Loucy (cell line): ENCODE measurements around the gene TBC1D22A.

ENCODE experiments used
- H2AFZ ChIP-seq: fragments of 200-600 bp; sonication (generic); 2 replicates; pipeline ENCODE4 v1.6.0; 2016; ENCODE audit warnings: antibody characterized with exemption, mild to moderate bottlenecking, low read length, moderate library complexity
- H3F3A ChIP-seq: fragments of 200-600 bp; 2 replicates; pipeline ENCODE4 v1.6.0; 2016; ENCODE audit warnings: antibody characterized with exemption, low read depth, mild to moderate bottlenecking
- H3K27me3 ChIP-seq: fragments of 200-600 bp; sonication (generic); 2 replicates; pipeline ENCODE4 v1.6.1; 2014; ENCODE audit warnings: low read length, mild to moderate bottlenecking; ENCODE audit not compliant: insufficient read depth, poor library complexity, severe bottlenecking
- H3K36me3 ChIP-seq: fragments of 200-600 bp; sonication (generic); 2 replicates; pipeline ENCODE4 v1.6.1; 2016; ENCODE audit warnings: low read length; ENCODE audit not compliant: insufficient read depth
- H3K4me1 ChIP-seq: fragments of 200-600 bp; sonication (generic); 2 replicates; pipeline ENCODE4 v1.5.1; 2014; ENCODE audit warnings: low read length, mild to moderate bottlenecking; ENCODE audit not compliant: insufficient read depth, poor library complexity, severe bottlenecking
- H3K4me2 ChIP-seq: fragments of 200-600 bp; sonication (generic); 2 replicates; pipeline ENCODE4 v1.6.0; 2014; ENCODE audit warnings: antibody characterized with exemption, low read length, low read depth, mild to moderate bottlenecking; ENCODE audit not compliant: poor library complexity, severe bottlenecking
- H3K4me3 ChIP-seq: fragments of 200-600 bp; sonication (generic); 2 replicates; pipeline ENCODE4 v1.5.1; 2014; ENCODE audit warnings: low read length, mild to moderate bottlenecking, mixed read lengths; ENCODE audit not compliant: poor library complexity, severe bottlenecking
- H3K79me2 ChIP-seq: fragments of 200-600 bp; sonication (generic); 2 replicates; pipeline ENCODE4 v1.6.1; 2014; ENCODE audit warnings: low read length; ENCODE audit not compliant: insufficient read depth
- H3K9ac ChIP-seq: fragments of 200-600 bp; sonication (generic); 2 replicates; pipeline ENCODE4 v1.6.0; 2014; ENCODE audit warnings: mild to moderate bottlenecking, low read depth, low read length, moderate library complexity; ENCODE audit not compliant: poor library complexity, severe bottlenecking
- H3K9me2 ChIP-seq: fragments of 200-600 bp; sonication (generic); replicated peaks from 2 replicates; pipeline ENCODE4 v1.6.1; 2016; ENCODE audit warnings: low read depth, low read length, mixed read lengths
- H3K9me3 ChIP-seq: fragments of 200-600 bp; sonication (generic); 2 replicates; pipeline ENCODE4 v1.6.1; 2014; ENCODE audit warnings: mild to moderate bottlenecking, antibody characterized with exemption, low read length, low read depth; ENCODE audit not compliant: insufficient read depth
- H4K20me1 ChIP-seq: fragments of 200-600 bp; sonication (generic); 2 replicates; pipeline ENCODE4 v1.6.0; 2014; ENCODE audit warnings: antibody characterized with exemption, low read length, mild to moderate bottlenecking; ENCODE audit not compliant: insufficient read depth, poor library complexity, severe bottlenecking
- CTCF ChIP-seq: fragments of 200-600 bp; sonication (generic); conservative IDR thresholded peaks from 2 replicates; pipeline ENCODE4 v1.5.1; 2014; ENCODE audit warnings: mild to moderate bottlenecking, antibody characterized with exemption, low read length
- EZH2phosphoT487 ChIP-seq: fragments of 200-600 bp; IDR thresholded peaks from 2 replicates; pipeline ENCODE4 v1.6.1; 2018; ENCODE audit warnings: antibody characterized with exemption, mild to moderate bottlenecking, moderate library complexity, borderline replicate concordance

Gene TBC1D22A

DNA sequence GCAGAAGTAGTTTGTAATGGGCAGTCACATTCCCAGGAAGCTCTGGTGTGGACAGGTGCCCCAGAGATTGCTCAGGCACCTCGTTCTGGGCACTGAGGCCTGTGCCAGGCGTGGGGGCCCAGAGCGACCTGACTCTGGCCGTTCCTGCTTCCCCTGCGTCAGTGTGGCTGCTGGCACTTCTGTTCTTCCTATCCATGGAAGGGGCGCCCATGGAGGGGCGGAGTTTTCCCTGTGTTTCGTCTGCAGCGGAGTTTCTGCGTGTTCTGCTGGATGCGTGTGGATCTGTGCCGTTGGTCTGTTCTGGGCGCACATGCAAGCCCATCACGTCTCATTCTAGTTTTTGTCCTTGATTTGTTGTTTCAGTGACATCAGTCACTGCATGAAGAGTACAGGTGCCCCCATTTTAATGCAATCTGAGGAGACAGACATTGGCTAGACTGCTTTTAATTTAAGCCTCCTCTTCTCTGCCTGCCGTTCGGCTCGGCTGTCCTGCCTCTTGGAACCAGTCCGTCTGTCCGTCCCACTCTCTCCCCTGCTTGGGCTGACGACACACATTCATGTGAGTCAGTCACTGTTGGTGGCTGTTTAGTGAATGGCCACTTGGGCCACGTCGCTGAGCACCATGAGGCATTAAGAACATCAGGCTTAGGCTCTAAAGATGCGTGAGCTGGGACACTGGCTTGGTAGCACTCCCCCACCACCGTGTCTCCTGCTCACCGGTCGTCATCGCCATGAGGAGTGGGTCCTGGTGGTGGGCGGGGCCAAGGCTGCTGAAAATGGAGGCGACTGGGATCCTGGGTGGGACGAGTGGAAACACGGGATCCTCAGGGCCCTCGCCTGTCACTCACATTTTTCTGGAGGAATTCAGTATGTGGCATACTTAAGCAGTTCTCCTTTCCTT lies 255.8 kb downstream of the TBC1D22A start:
- no peak for TF ChIP-seq EZH2phosphoT487
- TF ChIP-seq CTCF, result no peak
- H3K9ac ChIP-seq, result no peak overlapping the region
- no peaks in the 10 kb centered on the region for H3K9me2 ChIP-seq
- no peak overlapping the region for H3K4me2 ChIP-seq
- no peaks in the 10 kb centered on the region for H3K27me3 ChIP-seq
- no peaks in the 10 kb centered on the region for H3K79me2 ChIP-seq
- H3K36me3 ChIP-seq, result no peaks in the 10 kb centered on the region; the same call in 1 of the 2 replicates
- H3K4me3 ChIP-seq, result no peak overlapping the region
- no peak overlapping the region for H2AFZ ChIP-seq
- no peaks in the 10 kb centered on the region for H3F3A ChIP-seq
- peaks cover 3% of the 10 kb centered on the region for H3K4me1 ChIP-seq
- no peaks in the 10 kb centered on the region for H4K20me1 ChIP-seq
- H3K9me3 ChIP-seq, result peaks cover 6% of the 10 kb centered on the region; the same call in 1 of the 2 replicates

DNA sequence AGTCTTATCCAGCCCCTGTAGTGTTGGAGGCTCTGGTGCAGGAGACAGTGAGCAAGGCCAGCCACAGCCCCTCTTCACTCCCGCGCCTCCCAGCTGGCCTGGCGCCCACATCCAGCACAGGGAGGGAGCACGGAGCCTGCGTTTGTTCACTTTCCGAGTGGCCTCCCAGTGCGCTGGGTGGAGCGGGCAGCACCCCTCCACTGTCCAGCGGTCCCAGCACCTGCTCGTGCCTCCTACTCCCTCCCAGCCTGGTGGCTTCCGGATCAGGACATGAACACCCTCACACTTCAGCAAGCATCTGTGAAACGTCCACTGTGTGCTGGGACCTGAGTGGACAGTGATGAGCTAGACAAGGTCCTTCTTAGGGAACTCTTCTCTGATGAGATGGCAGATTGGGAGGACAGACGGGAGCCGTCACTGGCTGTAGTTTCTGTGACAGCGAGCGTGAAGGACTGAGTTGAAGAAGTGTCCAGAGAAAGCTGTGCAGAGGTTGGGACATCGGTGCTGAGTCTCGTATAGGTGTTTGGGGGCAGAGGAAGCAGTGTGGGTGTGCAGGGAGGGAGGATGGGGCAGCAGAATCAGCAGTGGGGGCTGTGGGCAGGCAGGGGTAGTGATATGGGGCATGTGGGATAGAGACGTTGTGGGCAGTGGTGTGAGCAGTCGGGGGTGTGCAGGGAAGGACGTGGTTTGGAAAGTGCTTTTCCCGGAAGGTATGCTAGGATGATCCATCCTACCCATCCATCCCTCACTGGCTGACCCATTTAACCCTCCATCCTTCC lies 256.8 kb downstream of the TBC1D22A start:
- peaks cover 6% of the 10 kb centered on the region; the same call in 1 of the 2 replicates for H3K9me3 ChIP-seq
- no peaks in the 10 kb centered on the region for H3K79me2 ChIP-seq
- no peaks in the 10 kb centered on the region for H3F3A ChIP-seq
- no peak for TF ChIP-seq CTCF
- TF ChIP-seq EZH2phosphoT487, result no peak
- H4K20me1 ChIP-seq, result no peaks in the 10 kb centered on the region
- no peaks in the 10 kb centered on the region for H3K27me3 ChIP-seq
- H2AFZ ChIP-seq, result no peak overlapping the region
- H3K9me2 ChIP-seq, result no peaks in the 10 kb centered on the region
- H3K36me3 ChIP-seq, result peaks cover 2% of the 10 kb centered on the region; the same call in 1 of the 2 replicates
- H3K4me1 ChIP-seq, result no peaks in the 10 kb centered on the region
- H3K4me3 ChIP-seq, result no peak overlapping the region
- no peak overlapping the region for H3K9ac ChIP-seq
- no peak overlapping the region for H3K4me2 ChIP-seq

- no peaks in the 10 kb centered on the region for H3K27me3 ChIP-seq
- no peak overlapping the region for H3K9ac ChIP-seq
- H3K4me3 ChIP-seq, result no peak overlapping the region
- no peak for TF ChIP-seq EZH2phosphoT487
- no peak for TF ChIP-seq CTCF
- no peaks in the 10 kb centered on the region for H3K4me1 ChIP-seq
- H4K20me1 ChIP-seq, result no peaks in the 10 kb centered on the region
- H2AFZ ChIP-seq, result no peak overlapping the region
- peaks cover 2% of the 10 kb centered on the region; the same call in 1 of the 2 replicates for H3K36me3 ChIP-seq
- H3K79me2 ChIP-seq, result no peaks in the 10 kb centered on the region
- no peaks in the 10 kb centered on the region for H3K9me2 ChIP-seq
- H3K9me3 ChIP-seq, result peaks cover 6% of the 10 kb centered on the region; the same call in 1 of the 2 replicates
- H3K4me2 ChIP-seq, result no peak overlapping the region
- no peaks in the 10 kb centered on the region for H3F3A ChIP-seq
Observed at GRCh38 chr22:47020166-47020565, 257.7 kb downstream of the TBC1D22A start.
